Peyer's patch (tissue), 4 donors: Measurements from ENCODE around the gene CRAMP1. TPM values are rescaled to one million over a fixed set of nuclear protein-coding genes. Genes with fewer than 3 reads are reported as not detected.

ENCODE experiments used
- DNase-seq, 3 donors: peaks; one replicate each; pipeline ENCODE4 v3.0.0-alpha.2; 2017 to 2019
- H3K27ac ChIP-seq, 4 donors: fragments of 200-600 bp; sonication (generic); one replicate each; pipeline ENCODE4 v1.5.1; 2016 to 2019
- H3K27me3 ChIP-seq, 2 donors: fragments of 200-600 bp; sonication (generic); one replicate each; pipeline ENCODE4 v1.5.1; 2019
- H3K36me3 ChIP-seq, 3 donors: fragments of 200-600 bp; sonication (generic); one replicate each; pipeline ENCODE4 v1.5.1; 2016 to 2019
- H3K4me1 ChIP-seq, 4 donors: fragments of 200-600 bp; sonication (generic); one replicate each; pipeline ENCODE4 v1.5.1; 2016 to 2019
- H3K4me3 ChIP-seq, 4 donors: fragments of 200-600 bp; sonication (generic); 1 replicate in 3 of 4; 2 replicates in 1 of 4; pipeline ENCODE4 v1.5.1; 2016 to 2019; ENCODE audit warnings: mild to moderate bottlenecking in 1 of 4
- H3K9me3 ChIP-seq, 4 donors: fragments of 200-600 bp; sonication (generic); one replicate each; pipeline ENCODE4 v1.5.1; 2016 to 2019; ENCODE audit warnings: mild to moderate bottlenecking in 1 of 4
- POLR2A ChIP-seq, 2 donors: fragments of 450-650 bp; IDR thresholded peaks; one replicate each; pipeline ENCODE4 v1.5.1; 2017; ENCODE audit warnings: antibody characterized with exemption in 2 of 2, mild to moderate bottlenecking in 2 of 2, moderate library complexity in 2 of 2
- total RNA-seq, 4 donors: library from RNA; depleted of rRNA; stranded (reverse); fragments of >200 nt; gene quantifications; one replicate each; pipeline ENCODE4 v1.1.0, GENCODE V29; 2016
- TF ChIP-seq, protein P1 (sequence below), 6 experiments: fragments of 450-650 bp in 4 of 6; fragments of 200-600 bp in 2 of 6; sonication (generic) in 1 of 6; IDR thresholded peaks; one replicate each; pipeline ENCODE4 v1.5.1; 2017 to 2019; ENCODE audit warnings: antibody characterized with exemption in 6 of 6, mild to moderate bottlenecking in 3 of 6, moderate library complexity in 1 of 6

Gene CRAMP1
- total RNA-seq, 4 donors from 2014 or later: 16.5 to 37.1 (median 20.0) TPM

DNA sequence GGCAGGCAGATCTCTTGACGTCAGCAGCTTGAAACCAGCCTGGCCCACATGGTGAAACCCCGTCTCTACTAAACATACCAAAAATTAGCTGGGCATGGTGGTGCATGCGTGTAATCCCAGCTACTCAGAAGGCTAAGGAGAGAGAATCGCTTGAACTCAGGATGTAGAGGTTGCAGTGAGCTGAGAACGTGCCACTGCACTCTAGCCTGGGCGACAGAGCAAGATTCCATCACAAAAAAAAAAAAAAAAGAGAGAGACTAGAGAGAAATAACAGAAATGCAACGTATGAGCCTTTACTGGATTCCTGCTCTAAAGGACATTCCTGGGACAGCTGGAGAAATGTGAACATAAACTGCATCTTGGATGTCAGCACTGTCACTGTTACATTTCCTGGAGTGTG is 11.1 kb upstream of the CRAMP1 start:
- Histone ChIP-seq H3K9me3 (no peaks in the 10 kb centered on the region), H3K4me1 (no peaks in the 10 kb centered on the region), H3K27me3 (no peaks in the 10 kb centered on the region), H3K4me3 (no peak overlapping the region), H3K27ac (no peak overlapping the region), H3K36me3 (peaks cover 0 to 9% (median 0%) of the 10 kb centered on the region in 3 donors)
- no peak for TF ChIP-seq POLR2A (IDR thresholded peaks at IDR 0.05)
- TF ChIP-seq, protein P1, sequence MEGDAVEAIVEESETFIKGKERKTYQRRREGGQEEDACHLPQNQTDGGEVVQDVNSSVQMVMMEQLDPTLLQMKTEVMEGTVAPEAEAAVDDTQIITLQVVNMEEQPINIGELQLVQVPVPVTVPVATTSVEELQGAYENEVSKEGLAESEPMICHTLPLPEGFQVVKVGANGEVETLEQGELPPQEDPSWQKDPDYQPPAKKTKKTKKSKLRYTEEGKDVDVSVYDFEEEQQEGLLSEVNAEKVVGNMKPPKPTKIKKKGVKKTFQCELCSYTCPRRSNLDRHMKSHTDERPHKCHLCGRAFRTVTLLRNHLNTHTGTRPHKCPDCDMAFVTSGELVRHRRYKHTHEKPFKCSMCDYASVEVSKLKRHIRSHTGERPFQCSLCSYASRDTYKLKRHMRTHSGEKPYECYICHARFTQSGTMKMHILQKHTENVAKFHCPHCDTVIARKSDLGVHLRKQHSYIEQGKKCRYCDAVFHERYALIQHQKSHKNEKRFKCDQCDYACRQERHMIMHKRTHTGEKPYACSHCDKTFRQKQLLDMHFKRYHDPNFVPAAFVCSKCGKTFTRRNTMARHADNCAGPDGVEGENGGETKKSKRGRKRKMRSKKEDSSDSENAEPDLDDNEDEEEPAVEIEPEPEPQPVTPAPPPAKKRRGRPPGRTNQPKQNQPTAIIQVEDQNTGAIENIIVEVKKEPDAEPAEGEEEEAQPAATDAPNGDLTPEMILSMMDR (IDR thresholded peaks at IDR 0.05): no peak
- no peak for DNase-seq

DNA sequence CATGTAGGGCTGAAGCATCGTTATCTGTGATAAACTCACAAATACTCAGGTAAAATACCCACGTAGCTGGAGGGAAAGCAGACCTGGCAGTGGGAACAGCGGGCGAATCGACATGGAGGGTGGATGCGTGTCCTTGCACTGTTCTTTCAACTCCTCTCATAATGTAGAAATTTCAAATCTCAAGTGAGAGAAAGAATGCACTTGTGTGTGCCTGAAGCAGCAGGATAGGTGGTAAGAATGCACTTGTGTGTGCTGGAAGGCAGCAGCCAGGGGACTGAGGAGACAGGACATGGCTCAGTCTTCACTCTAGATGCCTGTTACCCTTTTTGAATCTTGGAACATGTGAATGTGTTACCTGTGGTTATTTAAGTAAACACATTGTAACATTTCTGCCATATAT is 10.7 kb upstream of the CRAMP1 start:
- H3K27me3 ChIP-seq: no peaks in the 10 kb centered on the region
- peaks cover 0 to 9% (median 0%) of the 10 kb centered on the region in 3 donors for H3K36me3 ChIP-seq
- H3K27ac ChIP-seq: no peak overlapping the region
- H3K9me3 ChIP-seq: no peaks in the 10 kb centered on the region
- H3K4me1 ChIP-seq: no peaks in the 10 kb centered on the region
- H3K4me3 ChIP-seq: no peak overlapping the region
- no peak for DNase-seq
- TF ChIP-seq, protein P1 (IDR thresholded peaks at IDR 0.05): no peak
- TF ChIP-seq POLR2A (IDR thresholded peaks at IDR 0.05): no peak

DNA sequence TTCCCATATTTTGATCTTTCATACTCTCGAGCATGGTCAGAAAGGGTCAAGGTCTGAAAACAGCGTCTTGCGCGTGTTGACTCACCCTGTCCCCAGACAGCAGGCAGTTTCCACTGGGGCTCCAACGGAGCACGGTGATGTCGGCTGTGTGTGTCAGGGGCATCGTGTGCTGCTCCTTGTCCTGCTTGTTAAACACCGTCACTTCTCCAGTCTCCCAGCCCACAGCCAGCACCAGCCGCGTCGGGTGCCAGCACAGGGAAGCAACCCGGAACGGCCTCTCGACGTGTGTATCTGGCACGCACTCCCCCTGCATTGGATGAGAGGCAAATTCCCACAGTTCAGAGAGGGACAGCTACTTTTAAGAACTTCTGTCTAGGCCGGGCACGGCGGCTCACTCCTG is 9.9 kb upstream of the CRAMP1 start:
- Histone ChIP-seq H3K27ac (no peak overlapping the region), H3K4me1 (no peaks in the 10 kb centered on the region), H3K36me3 (peaks cover 0 to 9% (median 0%) of the 10 kb centered on the region in 3 donors), H3K9me3 (no peaks in the 10 kb centered on the region), H3K27me3 (no peaks in the 10 kb centered on the region), H3K4me3 (no peak overlapping the region)
- no peak for DNase-seq
- no peak for TF ChIP-seq POLR2A (IDR thresholded peaks at IDR 0.05)
- TF ChIP-seq, protein P1 (IDR thresholded peaks at IDR 0.05): no peak

DNA sequence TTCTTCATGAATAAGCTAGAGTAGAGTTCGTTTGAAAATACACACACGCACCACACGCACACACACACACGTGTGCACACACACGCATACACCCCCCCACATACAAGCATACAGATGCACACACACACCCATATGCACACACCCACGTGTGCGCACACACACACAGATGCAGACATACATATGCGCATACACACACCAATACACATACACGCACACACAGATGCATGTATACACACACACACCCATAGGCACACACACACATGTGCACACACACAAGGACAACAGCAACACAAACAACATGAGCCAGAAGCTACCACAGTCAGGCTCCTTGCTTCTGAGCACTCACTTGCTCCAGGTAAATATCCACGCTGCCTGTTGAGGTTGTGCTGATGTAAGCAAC is 5.4 kb upstream of the CRAMP1 start:
- Histone ChIP-seq H3K9me3 (no peaks in the 10 kb centered on the region), H3K36me3 (peaks cover 0 to 3% (median 0%) of the 10 kb centered on the region in 3 donors), H3K27ac (no peak overlapping the region), H3K4me1 (peaks cover 0 to 11% (median 8%) of the 10 kb centered on the region in 4 donors), H3K4me3 (no peak overlapping the region), H3K27me3 (no peaks in the 10 kb centered on the region)
- no peak for DNase-seq
- TF ChIP-seq, protein P1 (IDR thresholded peaks at IDR 0.05): no peak
- no peak for TF ChIP-seq POLR2A (IDR thresholded peaks at IDR 0.05)

DNA sequence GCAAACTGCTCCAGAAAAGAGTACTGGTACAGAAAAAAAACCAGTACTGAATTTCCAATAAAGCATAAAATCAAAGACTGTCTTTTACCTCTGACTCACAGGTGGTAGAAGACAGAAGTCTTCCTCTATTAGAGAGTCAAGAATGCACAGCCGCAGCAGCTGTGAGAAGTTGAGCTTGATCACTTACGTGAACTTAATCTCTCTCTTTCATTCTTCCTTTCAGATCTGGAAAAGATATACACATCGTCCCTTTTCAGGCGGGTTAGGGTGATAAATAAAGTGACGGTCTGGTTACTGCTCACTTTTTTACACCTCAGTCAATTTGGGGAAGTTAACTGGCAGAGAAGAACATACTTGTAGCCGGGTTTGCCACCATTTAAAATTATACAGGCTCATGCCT is 4.2 kb upstream of the CRAMP1 start:
- no peak for DNase-seq
- no peaks in the 10 kb centered on the region for H3K9me3 ChIP-seq
- peaks cover 0 to 12% (median 9%) of the 10 kb centered on the region in 4 donors for H3K4me1 ChIP-seq
- no peaks in the 10 kb centered on the region for H3K36me3 ChIP-seq
- no peaks in the 10 kb centered on the region for H3K27me3 ChIP-seq
- no peak overlapping the region for H3K4me3 ChIP-seq
- H3K27ac ChIP-seq: no peak overlapping the region
- no peak for TF ChIP-seq POLR2A (IDR thresholded peaks at IDR 0.05)
- TF ChIP-seq, protein P1 (IDR thresholded peaks at IDR 0.05): no peak
